Smooth muscle cell (in vitro differentiated cells): ENCODE results near the gene USP21. TPM values are rescaled to one million over a fixed set of nuclear protein-coding genes. Genes with fewer than 3 reads are reported as not detected.
"Not testable (repeated sequence)": the region's sequence is repeated elsewhere in the genome, so short reads cannot be mapped to it uniquely, and the experiment has no call there.

Source experiments
- DNase-seq: peaks from one replicate; lab custom pipeline; 2025; ENCODE audit not compliant: unreplicated experiment; lab: John Stamatoyannopoulos, UW
- H2AFZ ChIP-seq: fragments of 200-600 bp; sonication (generic); 2 replicates; pipeline ENCODE4 v1.6.0; 2016; ENCODE audit warnings: antibody characterized with exemption, low read depth, mild to moderate bottlenecking
- H3F3A ChIP-seq: fragments of 200-600 bp; sonication (generic); 2 replicates; pipeline ENCODE4 v1.6.0; 2017; ENCODE audit warnings: antibody characterized with exemption, low read depth
- H3K27ac ChIP-seq: fragments of 200-600 bp; sonication (generic); 2 replicates; pipeline ENCODE4 v1.5.1; 2016; ENCODE audit warnings: low read depth, mild to moderate bottlenecking
- H3K27me3 ChIP-seq: fragments of 200-600 bp; sonication (generic); 2 replicates; pipeline ENCODE4 v1.6.1; 2016; ENCODE audit warnings: low read depth, mild to moderate bottlenecking
- H3K36me3 ChIP-seq: fragments of 200-600 bp; sonication (generic); 2 replicates; pipeline ENCODE4 v1.5.1; 2016; ENCODE audit warnings: low read depth
- H3K4me1 ChIP-seq: fragments of 200-600 bp; sonication (generic); 2 replicates; pipeline ENCODE4 v1.5.1; 2016; ENCODE audit warnings: low read depth
- H3K4me2 ChIP-seq: fragments of 200-600 bp; sonication (generic); 2 replicates; pipeline ENCODE4 v1.6.0; 2016; ENCODE audit warnings: mild to moderate bottlenecking
- H3K4me3 ChIP-seq: fragments of 200-600 bp; sonication (generic); 2 replicates; pipeline ENCODE4 v1.5.1; 2016; ENCODE audit warnings: mild to moderate bottlenecking
- H3K79me2 ChIP-seq: fragments of 200-600 bp; sonication (generic); 2 replicates; pipeline ENCODE4 v1.6.0; 2016; ENCODE audit warnings: low read depth, mild to moderate bottlenecking
- H3K9ac ChIP-seq: fragments of 200-600 bp; sonication (generic); 2 replicates; pipeline ENCODE4 v1.6.0; 2016; ENCODE audit warnings: low read depth
- H3K9me3 ChIP-seq: fragments of 200-600 bp; sonication (generic); replicated peaks from 2 replicates; pipeline ENCODE4 v1.5.1; 2016; ENCODE audit warnings: low read depth
- H4K20me1 ChIP-seq: fragments of 200-600 bp; sonication (generic); 2 replicates; pipeline ENCODE4 v1.6.0; 2016; ENCODE audit warnings: low read depth
- CTCF ChIP-seq: fragments of 200-600 bp; sonication (generic); IDR thresholded peaks from 2 replicates; pipeline ENCODE4 v1.5.1; 2017; ENCODE audit warnings: borderline replicate concordance, mild to moderate bottlenecking, antibody characterized with exemption; ENCODE audit not compliant: insufficient read depth, poor library complexity, severe bottlenecking
- WGBS: methylation state at CpG from one replicate; pipeline ENCODE4 v1.1.7; 2016; ENCODE audit warnings: low lambda C conversion rate; 5-methylcytosine and 5-hydroxymethylcytosine counted together
- polyA plus RNA-seq: library from polyadenylated mRNA; unstranded; fragments of >200 nt; fragmentation: Nextera tagmentation; extraction: Ambion mirVana; gene quantifications from 2 replicates; pipeline ENCODE4 v1.2.1, GENCODE V29; 2016
- total RNA-seq: library from RNA; depleted of rRNA; stranded (reverse); fragments of >200 nt; gene quantifications from 2 replicates; pipeline ENCODE4 v1.2.3, GENCODE V29; 2014

The USP21 gene
- total and polyA plus RNA-seq, 2 experiments from 2014 or later, result 10.7 to 25.4 TPM

GRCh38 chr1:161113915-161114314 is 45.4 kb upstream of the USP21 start:
- no peaks in the 10 kb centered on the region for H3K27me3 ChIP-seq
- H3K4me2 ChIP-seq, result no peak overlapping the region
- 100% methylated on average over 1 of the region's 1 CpG for WGBS
- H3K9me3 ChIP-seq, result no peaks in the 10 kb centered on the region
- no peaks in the 10 kb centered on the region for H3K36me3 ChIP-seq
- no peaks in the 10 kb centered on the region for H3F3A ChIP-seq
- peaks cover 61% of the 10 kb centered on the region for H4K20me1 ChIP-seq
- H3K4me3 ChIP-seq, result no peak overlapping the region
- H3K27ac ChIP-seq, result no peak overlapping the region
- DNase-seq, result no peak
- no peak overlapping the region for H3K9ac ChIP-seq
- H3K4me1 ChIP-seq, result peaks cover 5% of the 10 kb centered on the region
- no peak overlapping the region for H2AFZ ChIP-seq
- TF ChIP-seq CTCF, result no peak
- H3K79me2 ChIP-seq, result peaks cover 96% of the 10 kb centered on the region

- 85% methylated on average over 2 of the region's 2 CpGs for WGBS
- H3K27me3 ChIP-seq, result no peaks in the 10 kb centered on the region
- H3K36me3 ChIP-seq, result no peaks in the 10 kb centered on the region
- peak overlapping the region; percentile 12 for H3K9ac ChIP-seq
- peaks cover 11% of the 10 kb centered on the region for H3K4me1 ChIP-seq
- no peak for TF ChIP-seq CTCF
- peaks cover 93% of the 10 kb centered on the region for H3K79me2 ChIP-seq
- no peak for DNase-seq
- no peak overlapping the region for H3K4me2 ChIP-seq
- no peak overlapping the region for H2AFZ ChIP-seq
- H3K27ac ChIP-seq, result peak overlapping the region; percentile 100
- H3K4me3 ChIP-seq, result no peak overlapping the region
- peaks cover 3% of the 10 kb centered on the region for H3F3A ChIP-seq
- no peaks in the 10 kb centered on the region for H3K9me3 ChIP-seq
- peaks cover 54% of the 10 kb centered on the region for H4K20me1 ChIP-seq
These were observed 44.7 kb upstream of the USP21 start for GRCh38 chr1:161114556-161114955.

- Histone ChIP-seq H3K9me3 (no peaks in the 10 kb centered on the region), H3K27ac (peak overlapping the region; percentile 100), H3K4me1 (peaks cover 11% of the 10 kb centered on the region), H2AFZ (no peak overlapping the region), H3K79me2 (peaks cover 86% of the 10 kb centered on the region), H4K20me1 (peaks cover 48% of the 10 kb centered on the region), H3K4me2 (peak overlapping the region; percentile 15), H3K36me3 (no peaks in the 10 kb centered on the region), H3K9ac (peak overlapping the region; percentile 12), H3F3A (peaks cover 7% of the 10 kb centered on the region), H3K27me3 (no peaks in the 10 kb centered on the region), H3K4me3 (no peak overlapping the region)
- 82% methylated on average over 12 of the region's 12 CpGs for WGBS
- TF ChIP-seq CTCF, result no peak
- DNase-seq, result no peak
These were observed 44.1 kb upstream of the USP21 start for GRCh38 chr1:161115132-161115711.

- H3F3A ChIP-seq, H3K9ac ChIP-seq, H3K36me3 ChIP-seq, H3K27me3 ChIP-seq, H3K4me3 ChIP-seq, DNase-seq, H3K9me3 ChIP-seq, H2AFZ ChIP-seq: not testable (repeated sequence)
- Histone ChIP-seq H3K4me2 (peak overlapping the region; percentile 15), H3K4me1 (peaks cover 11% of the 10 kb centered on the region), H4K20me1 (peaks cover 43% of the 10 kb centered on the region), H3K79me2 (peaks cover 79% of the 10 kb centered on the region), H3K27ac (peak overlapping the region; percentile 100)
- 92% methylated on average over 6 of the region's 6 CpGs for WGBS
These were observed 43.3 kb upstream of the USP21 start for GRCh38 chr1:161115961-161116360.
